Kidney epithelial cell (primary cell): ENCODE results near the gene CCDC9. TPM values are rescaled to one million over a fixed set of nuclear protein-coding genes. Genes with fewer than 3 reads are reported as not detected.
"Not testable (repeated sequence)": the region's sequence is repeated elsewhere in the genome, so short reads cannot be mapped to it uniquely, and the experiment has no call there.

Experiments
- DNase-seq: peaks from one replicate; pipeline ENCODE4 v3.0.0-alpha.2; 2010; ENCODE audit warnings: low read depth
- H3K27me3 ChIP-seq: 2 replicates; pipeline ENCODE4 v1.6.0; 2011; ENCODE audit warnings: low read length; ENCODE audit not compliant: control insufficient read depth, insufficient read depth
- H3K36me3 ChIP-seq: 2 replicates; pipeline ENCODE4 v1.5.1; 2011; ENCODE audit warnings: low read length; ENCODE audit not compliant: control insufficient read depth, insufficient read depth
- H3K4me3 ChIP-seq: 2 replicates; pipeline ENCODE4 v1.5.1; 2011; ENCODE audit warnings: low read depth, mild to moderate bottlenecking, control low read depth, low read length
- CTCF ChIP-seq: IDR thresholded peaks from 2 replicates; pipeline ENCODE4 v1.5.1; 2011; ENCODE audit warnings: mild to moderate bottlenecking, moderate library complexity, low read length, control low read depth, inconsistent platforms; ENCODE audit not compliant: insufficient read depth, poor library complexity, severe bottlenecking
- total RNA-seq: library from RNA; depleted of rRNA; stranded (reverse); fragments of >200 nt; gene quantifications from 2 replicates; pipeline ENCODE4 v1.2.3, GENCODE V29; 2015

The CCDC9 gene
- total RNA-seq, 1 donor from 2014 or later = 13.8 TPM

GRCh38 chr19:47258434-47258833, 2.1 kb downstream of the CCDC9 start:
- no peak for TF ChIP-seq CTCF
- Histone ChIP-seq H3K36me3 (peaks cover 3% of the 10 kb centered on the region), H3K4me3 (no peak overlapping the region), H3K27me3 (no peaks in the 10 kb centered on the region)
- no peak for DNase-seq

- no peak for DNase-seq
- no peaks in the 10 kb centered on the region for H3K27me3 ChIP-seq
- no peak overlapping the region for H3K4me3 ChIP-seq
- no peak for TF ChIP-seq CTCF
- H3K36me3 ChIP-seq = peaks cover 3% of the 10 kb centered on the region
Observed at GRCh38 chr19:47258895-47259555, 2.7 kb downstream of the CCDC9 start.

- no peak for TF ChIP-seq CTCF
- Histone ChIP-seq H3K4me3 (no peak overlapping the region), H3K36me3 (peaks cover 3% of the 10 kb centered on the region), H3K27me3 (no peaks in the 10 kb centered on the region)
- no peak for DNase-seq
Observed at GRCh38 chr19:47260476-47260875, 4.2 kb downstream of the CCDC9 start.

GRCh38 chr19:47261946-47262793, 5.8 kb downstream of the CCDC9 start:
- not testable (repeated sequence) for H3K4me3 ChIP-seq, H3K27me3 ChIP-seq, H3K36me3 ChIP-seq, DNase-seq

DNA sequence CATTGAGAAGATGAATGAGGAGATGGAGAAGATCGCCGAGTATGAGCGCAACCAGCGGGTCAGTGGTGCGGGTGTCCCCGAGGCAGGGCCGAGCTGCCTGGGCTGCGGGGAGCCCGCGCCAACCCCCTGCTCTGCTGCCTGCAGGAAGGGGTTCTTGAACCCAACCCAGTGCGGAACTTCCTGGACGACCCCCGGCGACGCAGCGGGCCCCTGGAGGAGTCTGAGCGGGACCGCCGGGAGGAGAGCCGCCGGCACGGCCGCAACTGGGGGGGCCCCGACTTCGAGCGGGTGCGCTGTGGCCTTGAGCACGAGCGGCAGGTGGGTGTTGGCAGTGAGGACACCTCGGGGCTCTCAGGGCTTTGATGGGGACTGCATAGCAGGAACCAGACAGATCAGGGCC, 8.3 kb downstream of the CCDC9 start:
- DNase-seq = no peak
- H3K36me3 ChIP-seq = peaks cover 2% of the 10 kb centered on the region
- H3K4me3 ChIP-seq = no peak overlapping the region
- TF ChIP-seq CTCF = no peak
- no peaks in the 10 kb centered on the region for H3K27me3 ChIP-seq

DNA sequence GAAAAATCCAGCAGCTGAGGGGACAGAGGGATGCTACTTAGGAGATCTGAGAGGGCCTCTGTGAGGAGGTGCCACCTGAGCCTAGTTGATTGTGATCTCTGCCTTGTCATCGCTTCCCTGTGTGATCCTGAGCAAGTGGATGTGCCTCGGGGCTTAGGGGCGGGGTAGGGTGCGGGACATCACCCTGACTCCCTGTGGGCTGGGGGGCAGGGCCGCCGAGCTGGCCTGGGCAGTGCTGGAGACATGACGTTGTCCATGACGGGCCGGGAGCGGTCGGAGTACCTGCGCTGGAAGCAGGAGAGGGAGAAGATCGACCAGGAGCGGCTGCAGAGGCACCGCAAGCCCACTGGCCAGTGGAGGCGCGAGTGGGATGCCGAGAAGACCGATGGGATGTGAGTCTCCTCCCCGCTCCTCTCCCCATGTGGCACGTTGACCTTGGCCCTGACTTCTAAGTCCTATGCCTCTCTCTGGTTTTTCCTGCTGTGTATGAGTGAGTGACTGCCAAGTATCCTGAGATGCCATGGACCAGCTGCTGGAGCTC, 10.1 kb downstream of the CCDC9 start:
- no peaks in the 10 kb centered on the region for H3K27me3 ChIP-seq
- DNase-seq = no peak
- H3K36me3 ChIP-seq = no peaks in the 10 kb centered on the region
- no peak overlapping the region for H3K4me3 ChIP-seq
- no peak for TF ChIP-seq CTCF
